ENCODE data around the gene CPNE2.
A peak's percentile ranks its signal among the peaks of the same experiment; 100 is the strongest.

Gene CPNE2

GRCh38 chr16:57145046-57146021, 53.0 kb downstream of the CPNE2 start:
- no peak for DNase-seq (ENCODE audit: low read depth)
- no peak for TF ChIP-seq CTCF (conservative IDR thresholded peaks at IDR 0.05; ENCODE audit: low read depth, low read length)
- H3K4me3 ChIP-seq (ENCODE audit: low read depth, low read length), result no peak overlapping the region

- no peak for TF ChIP-seq CTCF (conservative IDR thresholded peaks at IDR 0.05; ENCODE audit: low read depth, low read length)
- no peak overlapping the region for H3K4me3 ChIP-seq (ENCODE audit: low read depth, low read length)
- DNase-seq (ENCODE audit: low read depth), result no peak
Observed at GRCh38 chr16:57146040-57146647, 53.8 kb downstream of the CPNE2 start.

GRCh38 chr16:57146735-57147134, 54.4 kb downstream of the CPNE2 start:
- no peak overlapping the region for H3K4me3 ChIP-seq (ENCODE audit: low read depth, low read length)
- DNase-seq (ENCODE audit: low read depth), result no peak
- TF ChIP-seq CTCF (conservative IDR thresholded peaks at IDR 0.05; ENCODE audit: low read depth, low read length), result peak; percentile 37

GRCh38 chr16:57147381-57148221, 55.2 kb downstream of the CPNE2 start:
- no peak for TF ChIP-seq CTCF (conservative IDR thresholded peaks at IDR 0.05; ENCODE audit: low read depth, low read length)
- H3K4me3 ChIP-seq (ENCODE audit: low read depth, low read length), result no peak overlapping the region
- peak; percentile 27 for DNase-seq (ENCODE audit: low read depth)

- H3K4me3 ChIP-seq (ENCODE audit: low read depth, low read length), result no peak overlapping the region
- DNase-seq (ENCODE audit: low read depth), result no peak
Observed at GRCh38 chr16:57148481-57148880, 56.1 kb downstream of the CPNE2 start.

More at GRCh38 chr16:57148481-57148880, 56.1 kb downstream of the CPNE2 start:
- TF ChIP-seq CTCF (conservative IDR thresholded peaks at IDR 0.05; ENCODE audit: low read depth, low read length), result no peak
